H9 (cell line): ENCODE results near the gene MTFMT. TPM values are rescaled to one million over a fixed set of nuclear protein-coding genes. Genes with fewer than 3 reads are reported as not detected.

Experiments used
- DNase-seq: peaks from one replicate; pipeline ENCODE4 v3.0.0-alpha.2; 2017
- H2AFZ ChIP-seq: one replicate; pipeline ENCODE4 v1.6.1; 2013; ENCODE audit warnings: mild to moderate bottlenecking, low read length, control low read depth, moderate library complexity
- H2AK5ac ChIP-seq: 2 replicates; pipeline ENCODE4 v1.6.1; 2013; ENCODE audit warnings: low read length, control low read depth, mixed read lengths; ENCODE audit not compliant: insufficient read length
- H2BK120ac ChIP-seq: one replicate; pipeline ENCODE4 v1.6.1; 2013; ENCODE audit warnings: low read depth, mild to moderate bottlenecking, low read length, control low read depth, inconsistent platforms; ENCODE audit not compliant: poor library complexity, severe bottlenecking
- H2BK12ac ChIP-seq: 2 replicates; pipeline ENCODE4 v1.6.1; 2013; ENCODE audit warnings: low read length, control low read depth, mixed read lengths, low read depth; ENCODE audit not compliant: insufficient read length
- H2BK15ac ChIP-seq: 2 replicates; pipeline ENCODE4 v1.6.1; 2013; ENCODE audit warnings: low read depth, low read length, control low read depth
- H2BK20ac ChIP-seq: one replicate; pipeline ENCODE4 v1.6.1; 2013; ENCODE audit warnings: low read depth, mild to moderate bottlenecking, low read length, control low read depth, inconsistent platforms; ENCODE audit not compliant: poor library complexity, severe bottlenecking
- H2BK5ac ChIP-seq: 2 replicates; pipeline ENCODE4 v1.6.1; 2013; ENCODE audit warnings: low read length, control low read depth, mixed read lengths; ENCODE audit not compliant: insufficient read length
- H3K14ac ChIP-seq: 2 replicates; pipeline ENCODE4 v1.6.1; 2013; ENCODE audit warnings: low read length, control low read depth; ENCODE audit not compliant: insufficient read depth
- H3K18ac ChIP-seq: 2 replicates; pipeline ENCODE4 v1.6.1; 2013; ENCODE audit warnings: low read depth, mild to moderate bottlenecking, mixed read lengths, low read length, control low read depth; ENCODE audit not compliant: insufficient read length
- H3K23ac ChIP-seq: 2 replicates; pipeline ENCODE4 v1.6.1; 2013; ENCODE audit warnings: low read length, control low read depth, mixed read lengths, low read depth; ENCODE audit not compliant: insufficient read length
- H3K23me2 ChIP-seq: 2 replicates; pipeline ENCODE4 v1.6.1; 2013; ENCODE audit warnings: low read depth, mild to moderate bottlenecking, mixed read lengths, low read length, control low read depth; ENCODE audit not compliant: insufficient read length, poor library complexity, severe bottlenecking
- H3K27ac ChIP-seq: 2 replicates; pipeline ENCODE4 v1.5.1; 2013; ENCODE audit warnings: low read length, control low read depth, mixed read lengths, low read depth; ENCODE audit not compliant: insufficient read length
- H3K27me3 ChIP-seq: 2 replicates; pipeline ENCODE4 v1.6.1; 2013; ENCODE audit warnings: low read length, control low read depth, inconsistent platforms; ENCODE audit not compliant: insufficient read depth
- H3K4ac ChIP-seq: 2 replicates; pipeline ENCODE4 v1.6.1; 2013; ENCODE audit warnings: low read depth, mild to moderate bottlenecking, control low read depth, inconsistent platforms, low read length, moderate library complexity
- H3K4me1 ChIP-seq: 2 replicates; pipeline ENCODE4 v1.6.1; 2013; ENCODE audit warnings: low read length, control low read depth, inconsistent platforms; ENCODE audit not compliant: insufficient read depth
- H3K4me2 ChIP-seq: 2 replicates; pipeline ENCODE4 v1.6.1; 2013; ENCODE audit warnings: low read length, control low read depth, mixed read lengths; ENCODE audit not compliant: insufficient read length, insufficient read depth
- H3K56ac ChIP-seq: 2 replicates; pipeline ENCODE4 v1.6.1; 2013; ENCODE audit warnings: low read depth, mild to moderate bottlenecking, mixed read lengths, low read length, control low read depth; ENCODE audit not compliant: insufficient read length
- H3K79me1 ChIP-seq: 2 replicates; pipeline ENCODE4 v1.6.1; 2013; ENCODE audit warnings: low read depth, mild to moderate bottlenecking, moderate library complexity, low read length, control low read depth, inconsistent platforms; ENCODE audit not compliant: insufficient read depth, poor library complexity, severe bottlenecking
- H3K79me2 ChIP-seq: 2 replicates; pipeline ENCODE4 v1.6.1; 2013; ENCODE audit warnings: low read length, control low read depth, inconsistent platforms; ENCODE audit not compliant: insufficient read depth
- H3K9ac ChIP-seq: 2 replicates; pipeline ENCODE4 v1.6.1; 2013; ENCODE audit warnings: low read length, control low read depth, mixed read lengths; ENCODE audit not compliant: insufficient read length; ENCODE audit errors: extremely low read depth
- H3K9me3 ChIP-seq: one replicate; pipeline ENCODE4 v1.6.1; 2013; ENCODE audit warnings: low read depth, low read length, inconsistent platforms; ENCODE audit not compliant: control insufficient read depth
- H3T11ph ChIP-seq: one replicate; pipeline ENCODE4 v1.6.1; 2013; ENCODE audit warnings: mild to moderate bottlenecking, low read length, control low read depth, inconsistent platforms
- H4K20me1 ChIP-seq: one replicate; pipeline ENCODE4 v1.6.1; 2013; ENCODE audit not compliant: control insufficient read depth, insufficient read length, insufficient read depth
- H4K5ac ChIP-seq: 2 replicates; pipeline ENCODE4 v1.6.1; 2013; ENCODE audit warnings: low read depth, mild to moderate bottlenecking, mixed read lengths, low read length, control low read depth; ENCODE audit not compliant: insufficient read length
- H4K8ac ChIP-seq: replicated peaks from 2 replicates; pipeline ENCODE4 v1.6.1; 2013; ENCODE audit warnings: low read length, control low read depth, mixed read lengths, low read depth; ENCODE audit not compliant: insufficient read length
- H4K91ac ChIP-seq: 2 replicates; pipeline ENCODE4 v1.6.1; 2013; ENCODE audit warnings: low read depth, mild to moderate bottlenecking, moderate library complexity, mixed read lengths, low read length, control low read depth; ENCODE audit not compliant: insufficient read length
- H3K27ac Mint-ChIP-seq, 3 experiments: 2 replicates in 2 of 3; 3 replicates in 1 of 3; pipeline ENCODE4 v1.8.0; 2020 to 2021; ENCODE audit warnings: mixed read lengths in 3 of 3, mild to moderate bottlenecking in 1 of 3, moderate library complexity in 1 of 3
- H3K27me3 Mint-ChIP-seq: 2 replicates; pipeline ENCODE4 v1.8.0; 2021; ENCODE audit warnings: low read depth, mild to moderate bottlenecking, moderate library complexity, mixed read lengths
- H3K36me3 Mint-ChIP-seq, 3 experiments: 2 replicates in 2 of 3; 3 replicates in 1 of 3; pipeline ENCODE4 v1.8.0; 2020 to 2021; ENCODE audit warnings: low read depth in 3 of 3, mixed read lengths in 3 of 3; ENCODE audit not compliant: insufficient read depth in 1 of 3
- H3K4me1 Mint-ChIP-seq, 2 experiments: 2 replicates each; pipeline ENCODE4 v1.8.0; 2020; ENCODE audit warnings: mixed read lengths in 2 of 2
- H3K4me3 Mint-ChIP-seq, 2 experiments: 2 replicates in 1 of 2; 3 replicates in 1 of 2; pipeline ENCODE4 v1.8.0; 2020 to 2021; ENCODE audit warnings: mild to moderate bottlenecking in 2 of 2, mixed read lengths in 2 of 2, moderate library complexity in 1 of 2
- H3K9me3 Mint-ChIP-seq, 2 experiments: 2 replicates in 1 of 2; 3 replicates in 1 of 2; pipeline ENCODE4 v1.8.0; 2020; ENCODE audit warnings: mild to moderate bottlenecking in 2 of 2, mixed read lengths in 2 of 2, moderate library complexity in 1 of 2
- CTCF ChIP-seq: fragments of 200-600 bp; sonication (generic); conservative IDR thresholded peaks from 3 replicates; pipeline ENCODE4 v1.8.0; 2021; ENCODE audit warnings: antibody characterized with exemption, mild to moderate bottlenecking
- WGBS: extraction: QIAGEN DNeasy Blood & Tissue Kit; methylation state at CpG from one replicate; pipeline ENCODE4 v1.1.7; 2013; ENCODE audit warnings: missing lambda C conversion rate, low lambda C conversion rate, mixed read lengths; ENCODE audit not compliant: insufficient read length; ENCODE audit errors: extremely low coverage; 5-methylcytosine and 5-hydroxymethylcytosine counted together
- total RNA-seq: library from RNA; stranded (reverse); gene quantifications from 2 replicates; pipeline ENCODE4 v1.2.1, GENCODE V29; 2021

MTFMT gene
- total RNA-seq, 1 experiment from 2014 or later: 16.0 TPM

- H2AFZ ChIP-seq: no peak overlapping the region
- H3K4me3 Mint-ChIP-seq: no peak overlapping the region
Observed at GRCh38 chr15:65033659-65034269, 4.3 kb upstream of the MTFMT start.

More at GRCh38 chr15:65033659-65034269, 4.3 kb upstream of the MTFMT start:
- no peak overlapping the region for H2BK20ac ChIP-seq
- H3K14ac ChIP-seq: no peak overlapping the region
- H2AK5ac ChIP-seq: no peak overlapping the region
- no CpG with 5 or more reads among the region's 4 CpGs for WGBS
- H2BK15ac ChIP-seq: no peak overlapping the region
- H3K79me2 ChIP-seq: no peaks in the 10 kb centered on the region
- H4K5ac ChIP-seq: no peak overlapping the region
- H3K27me3 Mint-ChIP-seq: peaks cover 8% of the 10 kb centered on the region; the same call in 1 of the 2 replicates
- no peak overlapping the region for H3K4ac ChIP-seq
- H3K4me2 ChIP-seq: no peak overlapping the region
- H2BK120ac ChIP-seq: no peak overlapping the region
- no peak overlapping the region for H3K23ac ChIP-seq
- no peak overlapping the region for H3T11ph ChIP-seq
- H4K20me1 ChIP-seq: no peaks in the 10 kb centered on the region
- H3K23me2 ChIP-seq: no peaks in the 10 kb centered on the region
- no peak for DNase-seq
- H3K9ac ChIP-seq: no peak overlapping the region
- TF ChIP-seq CTCF: peak; percentile 52; the same call in 2 of the 3 replicates
- no peak overlapping the region for H2BK12ac ChIP-seq
- H3K9me3 Mint-ChIP-seq: no peaks in the 10 kb centered on the region
- H3K56ac ChIP-seq: no peak overlapping the region
- H3K36me3 Mint-ChIP-seq: no peaks in the 10 kb centered on the region
- no peak overlapping the region for H3K18ac ChIP-seq
- no peaks in the 10 kb centered on the region for H3K9me3 ChIP-seq
- no peaks in the 10 kb centered on the region for H3K27me3 ChIP-seq
- H3K27ac ChIP-seq: no peak overlapping the region
- no peaks in the 10 kb centered on the region for H3K79me1 ChIP-seq
- H3K27ac Mint-ChIP-seq: no peak overlapping the region
- peaks cover 8% of the 10 kb centered on the region in 2 experiments for H3K4me1 Mint-ChIP-seq
- no peak overlapping the region for H4K8ac ChIP-seq
- no peak overlapping the region for H4K91ac ChIP-seq
- H2BK5ac ChIP-seq: no peak overlapping the region
- H3K4me1 ChIP-seq: no peaks in the 10 kb centered on the region; the same call in 1 of the 2 replicates
